ENCODE measurements around the gene NTRK3.
"Not testable (repeated sequence)": the region's sequence is repeated elsewhere in the genome, so short reads cannot be mapped to it uniquely, and the experiment has no call there.

Gene NTRK3

GRCh38 chr15:87877114-87877810 lies 379.3 kb downstream of the NTRK3 start:
- DNase-seq (ENCODE audit: low read depth in 2 of 2), result no peak

GRCh38 chr15:87874896-87875711 lies 381.4 kb downstream of the NTRK3 start:
- DNase-seq (ENCODE audit: low read depth in 2 of 2), result no peak

GRCh38 chr15:87873516-87873915 lies 383.0 kb downstream of the NTRK3 start:
- DNase-seq (ENCODE audit: low read depth in 2 of 2), result no peak

GRCh38 chr15:87871731-87872320 lies 384.7 kb downstream of the NTRK3 start:
- no peak for DNase-seq (ENCODE audit: low read depth in 2 of 2)

- no peak for DNase-seq (ENCODE audit: low read depth in 2 of 2)
Observed at GRCh38 chr15:87871258-87871681, 385.3 kb downstream of the NTRK3 start.

- DNase-seq (ENCODE audit: low read depth in 2 of 2), result no peak
Observed at GRCh38 chr15:87866961-87867360, 389.6 kb downstream of the NTRK3 start.

- DNase-seq (ENCODE audit: low read depth in 2 of 2), result no peak
Observed at GRCh38 chr15:87863152-87863551, 393.4 kb downstream of the NTRK3 start.

GRCh38 chr15:87860743-87861142 lies 395.8 kb downstream of the NTRK3 start:
- no peak for DNase-seq (ENCODE audit: low read depth in 2 of 2)

GRCh38 chr15:87858651-87859050 lies 397.9 kb downstream of the NTRK3 start:
- DNase-seq (ENCODE audit: low read depth in 2 of 2), result no peak

GRCh38 chr15:87851497-87851896 lies 405.0 kb downstream of the NTRK3 start:
- no peak for DNase-seq (ENCODE audit: low read depth in 2 of 2)

GRCh38 chr15:87850916-87851315 lies 405.6 kb downstream of the NTRK3 start:
- DNase-seq (ENCODE audit: low read depth in 2 of 2), result no peak

GRCh38 chr15:87849181-87849580 lies 407.4 kb downstream of the NTRK3 start:
- no peak for DNase-seq (ENCODE audit: low read depth in 2 of 2)

GRCh38 chr15:87848012-87848411 lies 408.5 kb downstream of the NTRK3 start:
- no peak for DNase-seq (ENCODE audit: low read depth in 2 of 2)

- DNase-seq (ENCODE audit: low read depth in 2 of 2), result no peak
Observed at GRCh38 chr15:87846746-87847145, 409.8 kb downstream of the NTRK3 start.

GRCh38 chr15:87843312-87843711 lies 413.2 kb downstream of the NTRK3 start:
- DNase-seq (ENCODE audit: low read depth in 2 of 2), result no peak

- no peak for DNase-seq (ENCODE audit: low read depth in 2 of 2)
Observed at GRCh38 chr15:87841426-87841998, 415.0 kb downstream of the NTRK3 start.

GRCh38 chr15:87835830-87836229 lies 420.7 kb downstream of the NTRK3 start:
- not testable (repeated sequence) for DNase-seq (ENCODE audit: low read depth in 2 of 2)

- DNase-seq (ENCODE audit: low read depth in 2 of 2), result not testable (repeated sequence)
Observed at GRCh38 chr15:87833333-87833732, 423.2 kb downstream of the NTRK3 start.

- no peak for DNase-seq (ENCODE audit: low read depth in 2 of 2)
Observed at GRCh38 chr15:87829332-87830050, 427.0 kb downstream of the NTRK3 start.

- no peak for DNase-seq (ENCODE audit: low read depth in 2 of 2)
Observed at GRCh38 chr15:87828608-87829007, 427.9 kb downstream of the NTRK3 start.

- no peak for DNase-seq (ENCODE audit: low read depth in 2 of 2)
Observed at GRCh38 chr15:87827131-87827530, 429.4 kb downstream of the NTRK3 start.

Measured in activated CD4-positive, alpha-beta T cell treated with anti-CD3 and anti-CD28 coated beads for 24 hours (primary cell).